ENCODE results near the gene PRDM12. TPM values are rescaled to one million over a fixed set of nuclear protein-coding genes. Genes with fewer than 3 reads are reported as not detected.

The PRDM12 gene
- polyA plus RNA-seq, 1 donor (not counting 4 experiments of a cell fraction or from before 2014, with no cell fraction given), result not detected

DNA sequence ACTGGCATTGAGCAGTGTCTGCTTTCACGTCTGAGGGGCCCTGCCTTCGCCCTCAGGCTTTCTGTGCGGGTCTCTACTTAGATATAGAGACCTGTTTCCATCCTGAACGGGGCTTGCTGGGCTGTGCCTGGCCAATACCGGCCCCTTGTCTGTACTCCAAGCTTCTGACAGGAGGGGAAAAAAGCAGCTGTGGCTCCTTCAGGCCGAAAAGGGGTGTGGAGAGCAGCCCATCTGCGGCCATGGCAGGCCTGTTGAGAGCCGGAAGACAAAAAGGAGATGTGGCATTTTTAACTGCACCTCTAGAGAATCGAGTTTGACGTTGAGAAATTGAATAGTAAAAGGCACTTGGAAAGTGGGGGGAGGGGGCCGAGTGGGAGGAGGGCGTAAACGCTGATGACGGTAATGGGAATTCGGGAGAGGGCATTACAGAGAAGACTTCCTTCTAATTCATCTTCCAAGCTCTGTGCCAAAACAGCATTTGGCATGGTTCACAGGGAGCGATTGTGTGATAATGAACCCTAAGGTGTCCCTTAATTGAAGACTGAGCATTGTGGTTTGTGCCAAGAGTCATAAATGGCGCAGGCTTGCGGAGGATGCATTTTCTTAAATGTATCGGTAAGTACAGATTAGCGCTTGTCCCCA lies 25.1 kb upstream of the PRDM12 start:
- Histone ChIP-seq H3K9me3 (ENCODE audit: control insufficient read depth, low read depth, low read length) (no peaks in the 10 kb centered on the region), H3K4me1 (ENCODE audit: control insufficient read depth, extremely low read depth, insufficient read depth, low read length) (no peaks in the 10 kb centered on the region), H3K4me2 (ENCODE audit: control insufficient read depth, extremely low read depth, insufficient read depth, low read depth, low read length) (no peak overlapping the region), H4K20me1 (ENCODE audit: control insufficient read depth, extremely low read depth, insufficient read depth, low read length) (no peaks in the 10 kb centered on the region), H3K36me3 (ENCODE audit: control insufficient read depth in 2 of 2, extremely low read depth in 1 of 2, insufficient read depth in 2 of 2, low read length in 2 of 2) (peaks cover 9 to 14% of the 10 kb centered on the region in 2 experiments), H3K27ac (ENCODE audit: control insufficient read depth, insufficient read depth, low read length) (no peak overlapping the region), H3K79me2 (ENCODE audit: control insufficient read depth, insufficient read depth, low read length) (no peaks in the 10 kb centered on the region), H2AFZ (ENCODE audit: control insufficient read depth, low read length) (no peak overlapping the region), H3K27me3 (ENCODE audit: control insufficient read depth, extremely low read depth, insufficient read depth, low read length) (no peaks in the 10 kb centered on the region), H3K9me1 (ENCODE audit: control insufficient read depth, extremely low read depth, insufficient read depth, low read length) (no peaks in the 10 kb centered on the region), H3K9ac (ENCODE audit: control insufficient read depth, extremely low read depth, insufficient read depth, low read length) (no peak overlapping the region), H3K4me3 (ENCODE audit: control insufficient read depth in 2 of 3, extremely low read depth in 1 of 3, insufficient read depth in 2 of 3, low read depth in 1 of 3, low read length in 3 of 3) (no peak overlapping the region)
- dilution Hi-C loops (cut with MboI; ENCODE audit: extremely low pct_ligation_motif_present, low sequenced_read_pairs), result no loop called here
- DNase-seq (ENCODE audit: low read depth, low spot score) (no peak), FAIRE-seq (no peak)
- TF ChIP-seq, protein P1, sequence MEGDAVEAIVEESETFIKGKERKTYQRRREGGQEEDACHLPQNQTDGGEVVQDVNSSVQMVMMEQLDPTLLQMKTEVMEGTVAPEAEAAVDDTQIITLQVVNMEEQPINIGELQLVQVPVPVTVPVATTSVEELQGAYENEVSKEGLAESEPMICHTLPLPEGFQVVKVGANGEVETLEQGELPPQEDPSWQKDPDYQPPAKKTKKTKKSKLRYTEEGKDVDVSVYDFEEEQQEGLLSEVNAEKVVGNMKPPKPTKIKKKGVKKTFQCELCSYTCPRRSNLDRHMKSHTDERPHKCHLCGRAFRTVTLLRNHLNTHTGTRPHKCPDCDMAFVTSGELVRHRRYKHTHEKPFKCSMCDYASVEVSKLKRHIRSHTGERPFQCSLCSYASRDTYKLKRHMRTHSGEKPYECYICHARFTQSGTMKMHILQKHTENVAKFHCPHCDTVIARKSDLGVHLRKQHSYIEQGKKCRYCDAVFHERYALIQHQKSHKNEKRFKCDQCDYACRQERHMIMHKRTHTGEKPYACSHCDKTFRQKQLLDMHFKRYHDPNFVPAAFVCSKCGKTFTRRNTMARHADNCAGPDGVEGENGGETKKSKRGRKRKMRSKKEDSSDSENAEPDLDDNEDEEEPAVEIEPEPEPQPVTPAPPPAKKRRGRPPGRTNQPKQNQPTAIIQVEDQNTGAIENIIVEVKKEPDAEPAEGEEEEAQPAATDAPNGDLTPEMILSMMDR (optimal IDR thresholded peaks at IDR 0.05 in 1 of 3, IDR thresholded peaks at IDR 0.05 in 1 of 3, conservative IDR thresholded peaks at IDR 0.05 in 1 of 3; ENCODE audit: extremely low read depth in 1 of 3, insufficient read depth in 2 of 3, low read length in 3 of 3), result no peak
- no peak for TF ChIP-seq EZH2 (IDR thresholded peaks at IDR 0.05; ENCODE audit: low read length)

DNA sequence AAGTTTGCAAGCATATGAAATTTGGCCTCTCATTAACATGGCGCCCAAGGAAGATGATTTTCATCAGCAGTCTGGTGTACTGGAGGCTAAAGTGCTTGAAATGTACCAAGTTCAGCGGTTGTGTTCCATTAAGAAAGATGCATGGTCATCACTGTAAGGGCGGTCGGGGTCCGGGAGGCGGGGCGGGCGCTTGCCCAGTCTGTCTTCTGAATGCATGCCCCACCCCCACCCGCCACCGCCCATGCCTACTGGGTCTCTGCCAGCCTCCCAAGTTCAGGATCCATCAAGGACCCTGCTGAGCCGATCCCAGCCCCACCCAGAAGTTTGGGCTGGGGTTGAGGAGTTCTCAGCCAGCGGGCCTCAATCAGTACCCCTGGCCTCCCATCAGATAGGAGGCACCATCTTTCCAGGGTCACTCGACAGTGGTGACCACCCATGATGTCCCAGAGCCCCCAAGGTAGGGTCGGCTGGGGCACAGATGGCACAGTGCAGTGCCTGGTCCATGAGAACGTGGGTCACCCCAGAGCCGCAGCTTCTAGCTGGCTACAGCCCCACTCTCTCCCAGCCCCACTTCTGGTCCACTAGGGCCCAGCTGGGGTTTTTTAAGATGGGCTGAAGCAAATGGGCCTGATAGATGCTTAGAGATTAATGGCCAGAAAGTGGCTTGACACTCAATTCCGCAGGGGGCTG lies 24.4 kb upstream of the PRDM12 start:
- H3K4me1 ChIP-seq (ENCODE audit: control insufficient read depth, extremely low read depth, insufficient read depth, low read length), result no peaks in the 10 kb centered on the region
- H3K9me3 ChIP-seq (ENCODE audit: control insufficient read depth, low read depth, low read length), result no peaks in the 10 kb centered on the region
- no peak overlapping the region for H3K4me2 ChIP-seq (ENCODE audit: control insufficient read depth, extremely low read depth, insufficient read depth, low read depth, low read length)
- peaks cover 9 to 14% of the 10 kb centered on the region in 2 experiments for H3K36me3 ChIP-seq (ENCODE audit: control insufficient read depth in 2 of 2, extremely low read depth in 1 of 2, insufficient read depth in 2 of 2, low read length in 2 of 2)
- no peaks in the 10 kb centered on the region for H3K79me2 ChIP-seq (ENCODE audit: control insufficient read depth, insufficient read depth, low read length)
- no peaks in the 10 kb centered on the region for H3K27me3 ChIP-seq (ENCODE audit: control insufficient read depth, extremely low read depth, insufficient read depth, low read length)
- H3K27ac ChIP-seq (ENCODE audit: control insufficient read depth, insufficient read depth, low read length), result no peak overlapping the region
- DNase-seq (ENCODE audit: low read depth, low spot score) (no peak), FAIRE-seq (no peak)
- no peak overlapping the region for H3K4me3 ChIP-seq (ENCODE audit: control insufficient read depth in 2 of 3, extremely low read depth in 1 of 3, insufficient read depth in 2 of 3, low read depth in 1 of 3, low read length in 3 of 3)
- H3K9ac ChIP-seq (ENCODE audit: control insufficient read depth, extremely low read depth, insufficient read depth, low read length), result no peak overlapping the region
- dilution Hi-C loops (cut with MboI; ENCODE audit: extremely low pct_ligation_motif_present, low sequenced_read_pairs), result no loop called here
- no peak overlapping the region for H2AFZ ChIP-seq (ENCODE audit: control insufficient read depth, low read length)
- no peaks in the 10 kb centered on the region for H4K20me1 ChIP-seq (ENCODE audit: control insufficient read depth, extremely low read depth, insufficient read depth, low read length)
- no peaks in the 10 kb centered on the region for H3K9me1 ChIP-seq (ENCODE audit: control insufficient read depth, extremely low read depth, insufficient read depth, low read length)
- TF ChIP-seq EZH2 (IDR thresholded peaks at IDR 0.05; ENCODE audit: low read length), result no peak
- TF ChIP-seq, protein P1 (optimal IDR thresholded peaks at IDR 0.05 in 1 of 3, IDR thresholded peaks at IDR 0.05 in 1 of 3, conservative IDR thresholded peaks at IDR 0.05 in 1 of 3; ENCODE audit: extremely low read depth in 1 of 3, insufficient read depth in 2 of 3, low read length in 3 of 3), result no peak
